ENCODE measurements around the gene UBAP2.
A peak's percentile ranks its signal among the peaks of the same experiment; 100 is the strongest.
"Not testable (repeated sequence)": the region's sequence is repeated elsewhere in the genome, so short reads cannot be mapped to it uniquely, and the experiment has no call there.

The UBAP2 gene

DNA sequence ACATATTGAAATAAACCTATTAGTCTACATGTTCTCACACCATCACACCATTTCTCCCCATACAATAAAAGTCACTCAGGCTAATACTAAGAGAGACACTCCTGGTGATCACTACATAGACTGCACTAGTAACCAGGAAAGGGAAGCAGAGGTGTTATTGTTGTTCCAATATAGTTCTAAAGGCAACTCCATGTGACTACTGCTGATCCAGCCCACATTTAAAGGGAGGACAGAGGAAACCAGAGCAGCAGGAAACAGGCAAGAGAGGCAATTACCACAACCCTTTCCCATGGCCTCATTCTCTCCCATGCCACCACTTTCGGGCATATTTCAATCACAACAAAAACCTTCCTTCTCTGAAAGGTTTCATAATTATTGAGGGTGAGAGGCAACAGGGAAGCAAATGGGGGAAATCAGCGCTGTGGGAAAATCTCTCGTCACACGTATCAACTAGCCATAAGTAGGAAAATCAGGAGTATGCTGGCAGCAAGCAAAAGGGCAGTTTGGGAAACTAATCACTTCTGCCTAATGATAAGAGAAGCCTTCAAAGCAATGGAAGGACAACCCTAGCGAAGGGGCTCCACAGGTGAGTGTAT, 1.8 kb downstream of the UBAP2 start:
- no peak for DNase-seq

DNA sequence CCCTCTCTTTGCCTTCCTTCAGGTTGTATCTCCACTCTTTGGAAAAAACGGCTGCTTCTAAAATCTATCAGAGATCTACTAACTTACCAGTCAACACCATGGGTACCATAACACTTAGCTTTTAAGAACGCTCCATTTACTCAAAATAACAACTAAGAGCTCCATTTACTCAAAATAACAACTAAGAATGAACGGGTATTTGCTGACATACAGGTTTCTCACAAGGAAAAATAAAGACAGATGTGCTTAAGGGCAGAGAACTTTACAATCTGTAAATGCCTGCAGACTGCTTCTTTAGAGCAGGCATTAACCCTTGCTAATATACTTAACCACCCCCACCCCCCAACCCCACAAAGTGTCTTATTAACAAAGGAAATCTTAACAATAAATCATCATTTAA, 2.8 kb downstream of the UBAP2 start:
- DNase-seq, result no peak

GRCh38 chr9:34042074-34042473, 6.6 kb downstream of the UBAP2 start:
- DNase-seq, result not testable (repeated sequence)

GRCh38 chr9:34038851-34039250, 9.8 kb downstream of the UBAP2 start:
- DNase-seq, result not testable (repeated sequence)

DNA sequence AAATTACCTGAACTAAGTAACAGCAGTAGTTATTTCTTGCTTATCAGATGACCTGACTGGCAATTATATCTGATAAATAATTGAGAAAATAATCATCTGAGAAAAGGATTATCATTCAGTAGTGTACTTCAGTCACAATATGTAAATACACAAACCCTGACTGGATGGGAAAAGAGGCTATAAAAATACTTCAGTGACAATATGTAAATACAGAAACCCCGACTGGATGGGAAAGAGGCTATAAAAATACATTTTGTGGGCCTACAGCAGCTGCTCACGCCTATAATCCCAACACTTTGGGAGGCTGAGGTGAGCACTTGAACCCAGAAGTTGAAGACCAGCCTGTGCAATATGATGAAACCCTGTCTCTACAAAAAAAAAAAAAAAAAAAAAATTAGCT, 11.1 kb downstream of the UBAP2 start:
- DNase-seq, result no peak

- DNase-seq, result no peak
Measured at GRCh38 chr9:34036625-34037024, 12.1 kb downstream of the UBAP2 start.

- DNase-seq, result no peak
Measured at GRCh38 chr9:34035656-34036055, 13.0 kb downstream of the UBAP2 start.

DNA sequence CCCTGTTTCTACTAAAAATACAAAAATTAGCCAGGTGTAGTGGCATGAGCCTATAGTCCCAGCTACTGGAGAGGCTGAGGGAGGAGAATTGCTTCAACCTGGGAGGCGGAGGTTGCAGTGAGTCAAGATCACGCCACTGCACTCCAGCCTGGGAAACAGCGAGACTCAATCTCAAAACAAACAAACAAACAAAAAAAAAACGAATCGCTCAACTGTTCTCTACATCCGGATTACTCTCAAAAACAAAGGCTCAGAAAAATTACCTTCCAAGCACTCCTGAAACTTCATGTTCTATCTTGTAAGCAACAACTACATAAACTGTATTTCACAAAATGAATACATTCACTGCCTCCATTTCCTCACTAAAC, 14.0 kb downstream of the UBAP2 start:
- no peak for DNase-seq

GRCh38 chr9:34032631-34033030, 16.1 kb downstream of the UBAP2 start:
- no peak for DNase-seq

DNA sequence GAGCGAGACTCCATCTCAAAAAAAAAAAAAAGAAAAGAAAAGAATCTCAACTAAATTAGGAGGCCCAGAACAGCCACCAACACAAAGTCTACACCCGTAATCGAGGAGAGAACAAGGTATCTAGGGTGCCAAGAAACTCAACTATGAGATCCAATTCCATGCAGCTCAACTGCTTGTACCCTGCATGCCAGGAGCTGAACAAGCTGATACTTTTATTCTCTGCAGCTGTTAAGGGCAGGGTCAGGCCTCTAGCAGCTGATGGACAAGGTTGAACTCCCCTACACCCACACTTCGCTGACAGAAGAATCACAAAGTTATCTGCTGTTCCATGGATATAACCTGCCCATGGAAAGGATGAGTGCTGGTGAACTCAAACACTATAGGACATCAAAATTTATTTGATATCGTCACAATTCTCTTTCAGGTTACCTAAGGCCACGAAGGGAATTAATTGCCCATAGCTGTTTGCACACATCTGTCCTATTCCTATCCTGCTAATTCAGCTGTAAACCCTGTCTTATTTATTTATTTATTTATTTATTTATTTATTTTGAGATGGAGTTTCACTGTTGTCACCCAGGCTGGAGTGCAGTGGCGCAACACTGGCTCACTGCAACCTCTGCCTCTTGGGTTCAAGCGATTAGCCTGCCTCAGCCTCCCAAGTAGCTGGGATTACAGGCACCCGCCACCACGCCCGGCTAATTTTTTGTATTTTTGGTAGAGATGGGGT, 20.7 kb downstream of the UBAP2 start:
- no peak for DNase-seq

DNA sequence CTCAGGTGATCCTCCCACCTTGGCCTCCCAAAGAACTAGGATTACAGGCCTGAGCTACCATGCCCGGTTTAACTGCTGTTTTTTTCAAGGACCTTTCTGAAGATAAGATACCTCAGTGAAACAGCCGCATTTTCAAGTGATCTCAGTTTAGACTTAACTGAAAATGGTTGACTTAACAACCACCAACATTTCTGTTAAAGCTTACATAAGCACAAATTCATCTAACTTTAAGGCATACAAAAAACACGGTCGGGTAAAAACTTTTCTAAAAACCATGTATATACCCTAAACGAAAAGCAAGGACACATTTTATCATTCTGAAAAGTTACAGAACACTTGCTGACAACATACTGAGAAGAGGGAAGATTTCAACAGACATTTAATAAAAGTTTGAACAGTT, 22.9 kb downstream of the UBAP2 start:
- DNase-seq, result no peak

- DNase-seq, result no peak
Measured at GRCh38 chr9:34025062-34025461, 23.6 kb downstream of the UBAP2 start.

DNA sequence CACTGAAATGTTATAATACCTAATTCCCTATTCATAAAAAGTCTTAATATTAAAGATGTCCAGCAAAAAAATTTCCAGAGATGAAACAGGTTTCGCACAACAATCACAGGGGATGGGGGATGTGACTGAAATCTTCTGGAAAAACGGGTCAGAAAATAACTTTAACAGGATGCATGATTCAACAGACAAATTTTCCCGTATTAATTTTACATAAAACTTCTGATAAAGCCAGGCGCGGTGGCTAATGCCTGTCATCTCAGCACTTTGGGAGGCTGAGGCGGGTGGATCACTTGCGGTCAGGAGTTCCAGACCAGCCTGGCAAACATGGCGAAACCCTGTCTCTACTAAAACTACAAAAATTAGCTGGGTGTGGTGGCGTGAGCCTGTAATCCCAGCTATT, 24.2 kb downstream of the UBAP2 start:
- not testable (repeated sequence) for DNase-seq

GRCh38 chr9:34016149-34016548, 32.5 kb downstream of the UBAP2 start:
- no peak for DNase-seq

- no peak for DNase-seq
Measured at GRCh38 chr9:34010979-34011378, 37.7 kb downstream of the UBAP2 start.

DNA sequence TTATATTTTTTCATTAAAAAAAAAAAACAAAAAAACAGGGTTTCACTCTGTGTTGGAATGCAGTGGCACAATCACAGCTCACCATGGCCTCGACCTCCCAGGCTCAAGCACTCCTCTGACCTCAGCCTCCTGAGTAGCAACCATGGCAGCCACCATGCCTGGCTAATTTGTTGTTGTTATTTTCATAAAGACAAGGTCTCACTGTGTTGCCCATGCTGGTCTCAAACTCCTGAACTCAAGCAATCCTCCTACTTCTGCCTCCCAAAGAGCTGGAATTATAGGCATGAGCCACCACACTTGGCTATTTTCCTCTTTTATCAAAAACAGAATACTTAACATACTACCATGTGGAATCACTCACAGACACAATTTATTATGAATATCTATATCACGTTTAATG, 46.7 kb downstream of the UBAP2 start:
- no peak for DNase-seq

DNA sequence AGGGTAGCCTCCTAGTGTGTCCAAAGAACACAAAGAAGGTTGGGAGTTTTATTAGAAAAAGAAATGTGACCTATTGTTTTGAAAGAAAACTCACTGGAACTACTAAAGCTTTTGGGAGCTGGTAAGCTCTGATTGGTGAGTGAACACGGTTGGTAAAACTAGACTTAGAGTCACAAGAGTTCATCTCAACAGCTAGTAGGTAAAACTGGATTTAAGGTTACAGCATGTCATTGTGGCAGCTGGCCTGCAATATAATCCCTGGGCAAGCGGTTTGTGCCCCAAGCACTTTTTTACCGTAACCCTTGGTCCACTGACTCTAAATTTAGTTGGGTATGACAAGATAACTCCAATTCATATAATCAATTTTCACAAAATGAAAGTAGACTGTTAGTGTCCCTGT, 47.4 kb downstream of the UBAP2 start:
- DNase-seq, result no peak

DNA sequence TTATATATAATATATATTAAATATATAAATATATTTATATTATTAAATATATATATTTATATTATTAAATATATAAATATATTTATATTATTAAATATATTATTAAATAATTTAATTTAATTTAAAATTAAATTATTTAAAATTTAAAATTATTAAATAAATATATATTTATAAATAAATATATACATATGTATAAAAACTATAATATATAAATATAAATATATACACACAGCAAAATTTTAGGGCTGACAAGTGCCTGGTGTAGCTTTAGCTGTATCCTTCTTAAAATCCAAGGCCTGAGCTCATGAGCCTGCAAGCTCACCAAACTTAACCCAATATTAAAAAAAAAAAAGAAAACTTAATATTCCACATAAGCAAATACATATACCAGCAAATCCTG, 53.2 kb downstream of the UBAP2 start:
- DNase-seq, result no peak

- no peak for DNase-seq
Measured at GRCh38 chr9:33993104-33993503, 55.6 kb downstream of the UBAP2 start.

DNA sequence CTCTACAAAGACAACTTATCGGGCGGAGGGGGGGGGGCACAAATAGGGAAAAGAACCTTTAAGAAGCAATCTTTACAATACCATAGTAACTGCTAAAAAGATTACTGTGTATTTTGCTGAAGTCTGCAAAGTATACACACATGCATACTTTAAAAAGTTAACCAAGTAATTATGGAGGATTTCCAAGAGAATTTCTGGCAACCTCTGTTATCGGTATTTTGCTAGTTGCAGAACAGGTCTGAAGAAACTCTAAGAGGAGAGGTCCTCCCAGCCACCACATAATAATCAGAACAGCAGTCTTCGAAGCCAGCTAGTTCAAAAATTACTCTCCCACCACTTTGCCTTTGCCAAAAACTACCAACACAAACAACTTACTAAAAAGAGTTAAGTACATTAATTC, 56.1 kb downstream of the UBAP2 start:
- no peak for DNase-seq

- DNase-seq, result peak; percentile 61
Measured at GRCh38 chr9:33988219-33988890, 60.3 kb downstream of the UBAP2 start.

GRCh38 chr9:33976414-33976813, 72.3 kb downstream of the UBAP2 start:
- DNase-seq, result no peak

DNA sequence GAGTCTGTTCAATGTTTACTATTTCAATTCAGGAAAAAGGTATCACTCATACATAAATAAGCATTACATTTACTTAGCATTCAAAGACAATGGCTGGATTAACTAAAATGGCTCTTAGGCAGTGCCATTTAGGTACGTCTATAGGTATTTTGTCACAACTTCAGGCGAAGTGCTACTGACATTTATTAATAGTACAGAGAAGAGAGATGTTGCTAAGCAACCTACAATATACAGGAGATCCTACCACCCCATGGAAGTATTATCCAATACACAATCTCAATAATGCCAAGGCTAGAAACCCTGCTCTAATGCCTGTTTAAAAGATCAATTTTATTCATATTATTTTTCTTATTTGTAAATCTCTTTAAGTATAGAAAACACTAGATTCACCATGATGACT, 76.0 kb downstream of the UBAP2 start:
- DNase-seq, result no peak

DNA sequence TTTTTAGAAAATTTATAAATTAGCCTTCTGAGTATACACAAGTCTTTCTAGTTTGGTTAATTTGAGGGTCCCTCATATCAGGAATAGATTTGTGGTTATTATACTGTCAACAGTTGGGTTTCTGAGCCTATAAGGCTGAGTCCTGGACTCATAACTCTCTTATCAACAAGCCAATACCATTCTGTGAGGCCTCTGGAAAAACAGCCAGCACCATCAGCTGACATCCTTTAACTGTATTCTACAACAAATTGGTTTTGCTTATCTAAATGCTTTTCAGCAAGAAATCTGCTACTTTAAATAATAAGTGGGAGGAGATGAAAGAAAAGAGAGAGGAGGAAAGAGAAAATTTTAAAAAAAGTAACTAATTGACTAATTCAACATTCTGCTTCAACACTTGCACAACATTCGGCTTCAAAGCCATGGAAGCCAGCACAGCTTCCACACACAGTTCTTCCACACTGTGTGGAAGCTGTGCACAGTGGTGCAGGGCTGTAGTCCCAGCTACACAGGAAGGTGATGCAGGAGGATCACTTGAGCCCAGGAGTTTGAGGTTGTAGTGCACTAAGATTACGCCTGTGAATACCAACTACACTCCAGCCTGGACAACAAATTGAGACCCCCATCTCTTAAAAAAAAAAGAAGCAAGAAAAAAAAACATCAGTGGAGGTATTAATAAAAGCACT, 84.5 kb downstream of the UBAP2 start:
- no peak for DNase-seq
